ENCODE measurements around the gene RPS3. TPM values are rescaled to one million over a fixed set of nuclear protein-coding genes. Genes with fewer than 3 reads are reported as not detected.

The RPS3 gene
- total RNA-seq, 4 donors from 2014 or later, result 1,039 to 1,811 (median 1,104) TPM

DNA sequence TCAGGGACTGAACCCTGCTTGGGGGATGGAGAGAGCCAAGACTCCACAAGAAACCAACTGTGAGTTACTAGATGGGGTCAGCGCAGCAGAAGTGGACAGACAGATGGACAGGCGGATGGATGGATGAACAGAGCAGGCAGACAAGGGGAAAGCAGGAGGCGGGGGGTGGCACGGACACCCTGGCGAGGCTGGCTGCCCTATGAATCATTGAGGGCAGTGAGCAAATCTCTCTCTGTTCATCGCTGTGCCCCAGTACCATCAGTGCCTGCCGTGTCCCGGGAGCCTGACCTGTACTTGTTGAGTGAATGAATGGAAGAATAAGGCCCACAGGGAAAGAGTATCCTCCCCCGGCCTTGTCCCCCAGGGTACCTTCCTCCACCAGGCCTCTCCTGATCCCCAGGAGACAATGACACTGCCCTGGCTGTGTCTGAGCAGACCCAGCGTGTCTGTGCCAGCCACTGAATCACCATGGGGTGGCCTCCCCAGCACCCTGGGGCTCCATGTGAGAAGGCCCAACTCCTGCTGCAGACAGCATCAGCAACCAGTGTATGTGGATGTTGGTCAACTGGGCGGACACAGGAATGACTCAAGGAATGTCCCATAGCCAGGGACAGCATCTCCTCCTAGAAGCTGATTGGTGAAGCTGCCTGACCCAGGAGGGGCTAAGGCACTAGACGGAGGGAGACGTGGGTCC is 38.8 kb downstream of the RPS3 start:
- Histone ChIP-seq H3K36me3 (no peaks in the 10 kb centered on the region), H3K4me1 (no peaks in the 10 kb centered on the region), H3K27me3 (no peaks in the 10 kb centered on the region), H3K9me3 (no peaks in the 10 kb centered on the region), H3K27ac (no peak overlapping the region), H3K4me3 (replicated peaks in 1 of 3) (no peak overlapping the region)
- no peak for TF ChIP-seq POLR2A (IDR thresholded peaks at IDR 0.05)
- TF ChIP-seq, protein P1, sequence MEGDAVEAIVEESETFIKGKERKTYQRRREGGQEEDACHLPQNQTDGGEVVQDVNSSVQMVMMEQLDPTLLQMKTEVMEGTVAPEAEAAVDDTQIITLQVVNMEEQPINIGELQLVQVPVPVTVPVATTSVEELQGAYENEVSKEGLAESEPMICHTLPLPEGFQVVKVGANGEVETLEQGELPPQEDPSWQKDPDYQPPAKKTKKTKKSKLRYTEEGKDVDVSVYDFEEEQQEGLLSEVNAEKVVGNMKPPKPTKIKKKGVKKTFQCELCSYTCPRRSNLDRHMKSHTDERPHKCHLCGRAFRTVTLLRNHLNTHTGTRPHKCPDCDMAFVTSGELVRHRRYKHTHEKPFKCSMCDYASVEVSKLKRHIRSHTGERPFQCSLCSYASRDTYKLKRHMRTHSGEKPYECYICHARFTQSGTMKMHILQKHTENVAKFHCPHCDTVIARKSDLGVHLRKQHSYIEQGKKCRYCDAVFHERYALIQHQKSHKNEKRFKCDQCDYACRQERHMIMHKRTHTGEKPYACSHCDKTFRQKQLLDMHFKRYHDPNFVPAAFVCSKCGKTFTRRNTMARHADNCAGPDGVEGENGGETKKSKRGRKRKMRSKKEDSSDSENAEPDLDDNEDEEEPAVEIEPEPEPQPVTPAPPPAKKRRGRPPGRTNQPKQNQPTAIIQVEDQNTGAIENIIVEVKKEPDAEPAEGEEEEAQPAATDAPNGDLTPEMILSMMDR (IDR thresholded peaks at IDR 0.05), result no peak
- intact Hi-C loops (cut with DNase I), result no loop called here
- DNase-seq, result no peak
- WGBS, 2 donors, result 89% methylated on average over 13 of the region's 13 CpGs

DNA sequence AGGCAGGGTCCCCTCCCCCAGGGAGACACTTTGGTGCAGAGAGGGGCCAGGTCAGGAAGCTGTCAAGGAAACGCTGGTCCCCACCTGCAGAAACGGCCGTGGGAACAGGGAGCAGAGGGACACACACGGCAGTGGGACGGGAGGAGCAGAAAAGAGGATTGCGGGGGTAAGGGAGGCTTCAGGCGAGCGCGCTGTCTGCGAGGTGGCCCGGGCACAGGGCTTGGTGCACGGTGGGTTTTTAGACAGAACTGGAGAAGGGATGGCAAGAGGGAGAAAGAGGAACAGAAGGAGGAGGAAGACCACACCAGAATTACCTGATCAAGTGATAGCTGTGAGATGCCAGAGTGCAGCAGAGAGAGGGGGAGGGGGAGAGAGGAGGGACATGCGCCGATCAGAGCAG is 39.7 kb downstream of the RPS3 start:
- TF ChIP-seq POLR2A (IDR thresholded peaks at IDR 0.05), result no peak
- TF ChIP-seq, protein P1 (IDR thresholded peaks at IDR 0.05), result no peak
- no peak for DNase-seq
- Histone ChIP-seq H3K36me3 (no peaks in the 10 kb centered on the region), H3K27me3 (no peaks in the 10 kb centered on the region), H3K27ac (no peak overlapping the region), H3K4me1 (no peaks in the 10 kb centered on the region), H3K4me3 (replicated peaks in 1 of 3) (no peak overlapping the region), H3K9me3 (no peaks in the 10 kb centered on the region)
- WGBS, 2 donors, result 69 to 72% methylated on average over 14 of the region's 14 CpGs
- intact Hi-C loops (cut with DNase I), result no loop called here

DNA sequence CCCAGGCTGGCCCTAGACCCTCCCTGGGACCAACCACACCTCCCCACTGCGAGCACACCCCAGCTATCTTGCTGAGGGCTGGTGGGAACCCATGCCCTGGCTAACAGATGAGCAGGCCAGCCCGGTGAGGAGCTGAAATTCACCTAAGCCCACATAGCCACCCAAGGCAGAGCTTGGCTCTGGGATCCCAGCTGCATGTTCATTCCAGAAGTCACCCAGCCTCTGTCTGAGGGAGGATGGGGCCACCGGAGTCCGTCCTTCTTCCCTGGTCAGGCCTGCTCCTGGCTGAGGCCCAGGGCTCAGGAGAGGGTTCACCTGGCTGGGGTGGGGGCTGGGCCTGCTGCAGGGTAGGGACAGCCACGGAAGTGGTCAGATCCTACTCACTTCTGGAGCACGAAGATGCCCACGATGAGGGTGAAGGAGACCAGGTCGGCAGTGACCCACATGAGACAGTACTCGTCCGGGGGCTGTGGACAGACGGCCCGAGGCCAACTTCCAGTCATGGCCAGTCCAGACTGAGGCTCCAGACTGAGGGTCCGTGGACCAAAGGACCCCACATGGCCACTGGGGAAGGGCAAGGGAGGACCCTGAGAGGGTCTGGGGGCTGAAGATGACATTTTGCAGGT is 40.3 kb downstream of the RPS3 start:
- TF ChIP-seq POLR2A (IDR thresholded peaks at IDR 0.05), result no peak
- TF ChIP-seq, protein P1 (IDR thresholded peaks at IDR 0.05), result no peak
- no peaks in the 10 kb centered on the region for H3K36me3 ChIP-seq
- no peak overlapping the region for H3K4me3 ChIP-seq (replicated peaks in 1 of 3)
- WGBS, 2 donors, result 77 to 79% methylated on average over 9 to 13 of the region's 13 CpGs
- intact Hi-C loops (cut with DNase I), result no loop called here
- DNase-seq, result no peak
- no peak overlapping the region for H3K27ac ChIP-seq
- H3K9me3 ChIP-seq, result no peaks in the 10 kb centered on the region
- H3K27me3 ChIP-seq, result no peaks in the 10 kb centered on the region
- no peaks in the 10 kb centered on the region for H3K4me1 ChIP-seq

DNA sequence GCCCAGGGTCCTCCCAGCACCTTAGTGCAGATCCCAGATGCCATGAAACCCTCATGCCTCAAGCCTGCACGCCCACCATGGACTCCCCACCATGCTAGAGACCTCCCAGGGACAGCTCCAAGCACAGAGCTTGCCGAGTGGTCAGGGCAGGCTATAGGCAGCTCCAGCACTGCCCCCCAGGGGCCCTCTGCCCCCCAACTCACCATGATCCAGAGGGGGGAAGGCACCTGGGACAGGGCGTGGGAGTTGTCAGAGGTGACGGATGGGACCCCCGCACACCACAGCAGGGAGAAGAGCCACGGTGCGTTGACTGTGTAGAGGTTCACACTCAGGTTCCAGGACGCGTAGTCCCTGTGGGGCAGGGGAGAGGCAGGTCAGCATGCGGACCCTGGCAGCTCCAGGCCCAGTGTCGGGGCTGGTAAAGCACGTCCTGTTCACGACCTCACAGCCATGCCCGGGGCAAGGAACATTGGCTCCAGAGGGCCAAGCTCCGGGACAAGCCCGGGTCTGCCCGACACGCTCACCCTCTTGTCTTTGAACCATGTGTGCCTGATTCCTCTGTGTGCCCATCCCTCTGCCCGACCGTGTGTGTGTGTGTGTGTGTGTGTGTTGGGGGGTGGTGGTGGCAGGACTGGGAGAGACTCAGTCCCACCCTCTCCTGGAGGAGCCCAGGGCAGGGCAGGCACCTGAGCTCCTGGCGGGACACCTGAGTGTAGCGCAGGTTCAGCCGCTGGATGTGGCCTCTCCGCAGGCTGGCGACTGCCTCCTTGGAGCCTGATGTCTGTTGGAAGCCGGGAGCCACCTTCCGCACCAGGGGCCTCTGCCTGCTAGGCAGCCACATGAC is 41.9 kb downstream of the RPS3 start:
- Histone ChIP-seq H3K27me3 (no peaks in the 10 kb centered on the region), H3K36me3 (no peaks in the 10 kb centered on the region), H3K4me3 (replicated peaks in 1 of 3) (no peak overlapping the region), H3K9me3 (no peaks in the 10 kb centered on the region), H3K27ac (no peak overlapping the region), H3K4me1 (no peaks in the 10 kb centered on the region)
- WGBS, 2 donors, result 67 to 83% methylated on average over 9 to 15 of the region's 27 CpGs
- intact Hi-C loops (cut with DNase I), result no loop called here
- TF ChIP-seq POLR2A (IDR thresholded peaks at IDR 0.05), result no peak
- TF ChIP-seq, protein P1 (IDR thresholded peaks at IDR 0.05), result no peak
- DNase-seq, result no peak

DNA sequence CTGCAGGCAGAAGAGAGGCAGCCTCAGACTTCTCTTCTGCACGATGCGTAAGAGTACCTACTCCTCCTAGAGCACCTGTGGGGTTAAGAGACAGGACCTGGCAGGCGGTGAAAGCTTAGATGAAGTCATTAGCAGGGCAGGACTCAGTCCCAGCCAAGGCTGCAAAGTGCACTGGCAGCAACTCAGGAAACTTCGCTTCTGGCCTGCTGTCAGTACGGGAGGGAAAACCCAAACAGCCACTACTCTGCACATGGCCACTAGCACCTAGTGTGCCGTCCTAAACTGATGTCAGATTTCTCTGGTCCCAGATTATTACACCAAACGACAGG is 42.5 kb downstream of the RPS3 start:
- no peak for DNase-seq
- intact Hi-C loops (cut with DNase I), result no loop called here
- 46 to 74% methylated on average over 5 to 7 of the region's 7 CpGs for WGBS, 2 donors
- H3K27me3 ChIP-seq, result no peaks in the 10 kb centered on the region
- no peaks in the 10 kb centered on the region for H3K9me3 ChIP-seq
- no peak overlapping the region for H3K27ac ChIP-seq
- H3K4me3 ChIP-seq (replicated peaks in 1 of 3), result no peak overlapping the region
- no peaks in the 10 kb centered on the region for H3K4me1 ChIP-seq
- TF ChIP-seq POLR2A (IDR thresholded peaks at IDR 0.05), result no peak
- TF ChIP-seq, protein P1 (IDR thresholded peaks at IDR 0.05), result no peak
- H3K36me3 ChIP-seq, result no peaks in the 10 kb centered on the region
